Chondrocyte (in vitro differentiated cells): ENCODE results near the gene CENPX. TPM values are rescaled to one million over a fixed set of nuclear protein-coding genes. Genes with fewer than 3 reads are reported as not detected.

Source experiments
- DNase-seq: peaks from one replicate; pipeline ENCODE4 v3.0.0; 2021; ENCODE audit warnings: mixed read lengths, low spot score
- H3K27ac Mint-ChIP-seq: one replicate; pipeline ENCODE4 v1.8.0; 2021; ENCODE audit warnings: mild to moderate bottlenecking, moderate library complexity, mixed read lengths; ENCODE audit not compliant: unreplicated experiment
- H3K27me3 Mint-ChIP-seq: 2 replicates; pipeline ENCODE4 v1.8.0; 2021; ENCODE audit warnings: low read depth, mixed read lengths
- H3K36me3 Mint-ChIP-seq: 2 replicates; pipeline ENCODE4 v1.8.0; 2021; ENCODE audit warnings: low read depth, mixed read lengths
- H3K4me1 Mint-ChIP-seq: 2 replicates; pipeline ENCODE4 v1.8.0; 2021; ENCODE audit warnings: low read depth, mild to moderate bottlenecking, mixed read lengths
- H3K4me3 Mint-ChIP-seq: one replicate; pipeline ENCODE4 v1.8.0; 2021; ENCODE audit warnings: mild to moderate bottlenecking, moderate library complexity, mixed read lengths; ENCODE audit not compliant: unreplicated experiment
- H3K9me3 Mint-ChIP-seq: 2 replicates; pipeline ENCODE4 v1.8.0; 2021; ENCODE audit warnings: low read depth, mixed read lengths
- total RNA-seq: library from RNA; stranded (reverse); gene quantifications from 3 replicates; pipeline ENCODE4 v1.2.1, GENCODE V29; 2021
- TF ChIP-seq, protein P1 (sequence below): fragments of 200-600 bp; sonication (generic); IDR thresholded peaks from 2 replicates; pipeline ENCODE4 v1.5.0; 2021; ENCODE audit warnings: antibody characterized with exemption, mild to moderate bottlenecking, moderate library complexity

Gene CENPX
- total RNA-seq, 1 donor from 2014 or later, result 18.1 TPM

DNA sequence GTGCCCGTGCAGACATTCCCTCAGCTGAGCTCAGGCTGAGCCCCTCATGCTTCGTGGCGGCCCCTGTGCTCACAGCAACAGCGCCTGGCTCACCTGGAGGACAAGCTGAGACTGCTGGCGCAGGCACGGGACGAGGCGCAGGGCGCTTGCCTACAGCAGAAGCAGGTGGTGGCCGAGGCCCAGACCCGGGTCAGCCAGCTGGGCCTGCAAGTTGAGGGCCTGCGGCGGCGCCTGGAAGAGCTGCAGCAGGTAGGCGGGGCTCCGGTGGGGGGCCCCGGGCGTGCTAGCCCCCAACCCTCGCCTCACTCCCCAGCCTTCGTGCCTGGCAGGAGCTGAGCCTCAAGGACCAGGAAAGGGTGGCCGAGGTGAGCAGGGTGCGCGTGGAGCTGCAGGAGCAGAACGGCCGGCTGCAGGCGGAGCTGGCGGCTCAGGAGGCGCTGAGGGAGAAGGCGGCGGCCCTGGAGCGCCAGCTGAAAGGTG, 7.4 kb upstream of the CENPX start:
- TF ChIP-seq, protein P1, sequence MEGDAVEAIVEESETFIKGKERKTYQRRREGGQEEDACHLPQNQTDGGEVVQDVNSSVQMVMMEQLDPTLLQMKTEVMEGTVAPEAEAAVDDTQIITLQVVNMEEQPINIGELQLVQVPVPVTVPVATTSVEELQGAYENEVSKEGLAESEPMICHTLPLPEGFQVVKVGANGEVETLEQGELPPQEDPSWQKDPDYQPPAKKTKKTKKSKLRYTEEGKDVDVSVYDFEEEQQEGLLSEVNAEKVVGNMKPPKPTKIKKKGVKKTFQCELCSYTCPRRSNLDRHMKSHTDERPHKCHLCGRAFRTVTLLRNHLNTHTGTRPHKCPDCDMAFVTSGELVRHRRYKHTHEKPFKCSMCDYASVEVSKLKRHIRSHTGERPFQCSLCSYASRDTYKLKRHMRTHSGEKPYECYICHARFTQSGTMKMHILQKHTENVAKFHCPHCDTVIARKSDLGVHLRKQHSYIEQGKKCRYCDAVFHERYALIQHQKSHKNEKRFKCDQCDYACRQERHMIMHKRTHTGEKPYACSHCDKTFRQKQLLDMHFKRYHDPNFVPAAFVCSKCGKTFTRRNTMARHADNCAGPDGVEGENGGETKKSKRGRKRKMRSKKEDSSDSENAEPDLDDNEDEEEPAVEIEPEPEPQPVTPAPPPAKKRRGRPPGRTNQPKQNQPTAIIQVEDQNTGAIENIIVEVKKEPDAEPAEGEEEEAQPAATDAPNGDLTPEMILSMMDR, result no peak
- no peak for DNase-seq
- no peaks in the 10 kb centered on the region for H3K36me3 Mint-ChIP-seq
- no peak overlapping the region for H3K4me3 Mint-ChIP-seq
- no peaks in the 10 kb centered on the region for H3K9me3 Mint-ChIP-seq
- H3K4me1 Mint-ChIP-seq, result peaks cover 11% of the 10 kb centered on the region
- no peaks in the 10 kb centered on the region for H3K27me3 Mint-ChIP-seq
- no peak overlapping the region for H3K27ac Mint-ChIP-seq

DNA sequence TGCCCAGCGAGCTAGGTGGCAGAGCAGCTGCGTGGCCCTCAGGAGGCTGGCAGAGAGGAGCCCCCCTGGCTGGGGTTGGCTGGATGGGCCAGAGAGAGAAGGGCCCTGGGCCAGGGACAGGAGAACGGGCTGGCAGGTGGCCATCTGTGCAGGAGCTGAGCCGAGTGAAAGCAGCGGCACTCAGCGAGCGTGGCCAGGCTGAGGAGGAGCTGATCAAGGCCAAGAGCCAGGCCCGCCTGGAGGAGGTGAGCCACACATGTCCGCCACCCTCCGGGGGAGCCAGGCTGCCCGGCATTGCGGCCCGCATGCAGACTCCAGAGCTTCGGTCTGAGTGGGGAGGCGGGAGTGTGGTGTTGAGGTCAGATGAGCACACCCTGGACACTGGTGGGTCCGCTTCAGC, 6.7 kb upstream of the CENPX start:
- no peaks in the 10 kb centered on the region for H3K27me3 Mint-ChIP-seq
- no peak overlapping the region for H3K4me3 Mint-ChIP-seq
- no peak for DNase-seq
- peaks cover 11% of the 10 kb centered on the region for H3K4me1 Mint-ChIP-seq
- TF ChIP-seq, protein P1, result no peak
- no peak overlapping the region for H3K27ac Mint-ChIP-seq
- H3K36me3 Mint-ChIP-seq, result no peaks in the 10 kb centered on the region
- H3K9me3 Mint-ChIP-seq, result no peaks in the 10 kb centered on the region

DNA sequence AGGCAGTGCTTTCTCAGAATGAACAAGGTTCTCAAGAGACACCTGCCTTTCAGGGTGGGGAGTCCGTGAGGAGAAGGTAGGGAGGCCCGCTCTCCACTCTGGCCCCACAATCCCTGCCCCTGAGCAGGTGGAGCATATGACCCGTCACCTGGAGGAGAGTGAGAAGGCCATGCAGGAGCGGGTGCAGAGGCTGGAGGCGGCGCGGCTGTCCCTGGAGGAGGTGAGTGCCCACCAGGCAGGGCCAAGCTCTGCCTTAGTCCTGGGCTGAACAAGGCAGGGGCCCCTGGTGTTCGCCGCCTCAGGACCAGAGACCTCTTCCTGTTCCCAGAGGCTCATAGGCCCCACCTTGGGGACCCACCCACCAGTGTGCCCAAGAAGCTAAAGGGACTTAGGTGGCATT, 6.3 kb upstream of the CENPX start:
- TF ChIP-seq, protein P1, result no peak
- Mint-ChIP-seq H3K4me1 (peaks cover 14% of the 10 kb centered on the region), H3K27me3 (no peaks in the 10 kb centered on the region), H3K36me3 (no peaks in the 10 kb centered on the region), H3K27ac (no peak overlapping the region), H3K4me3 (no peak overlapping the region), H3K9me3 (no peaks in the 10 kb centered on the region)
- no peak for DNase-seq

DNA sequence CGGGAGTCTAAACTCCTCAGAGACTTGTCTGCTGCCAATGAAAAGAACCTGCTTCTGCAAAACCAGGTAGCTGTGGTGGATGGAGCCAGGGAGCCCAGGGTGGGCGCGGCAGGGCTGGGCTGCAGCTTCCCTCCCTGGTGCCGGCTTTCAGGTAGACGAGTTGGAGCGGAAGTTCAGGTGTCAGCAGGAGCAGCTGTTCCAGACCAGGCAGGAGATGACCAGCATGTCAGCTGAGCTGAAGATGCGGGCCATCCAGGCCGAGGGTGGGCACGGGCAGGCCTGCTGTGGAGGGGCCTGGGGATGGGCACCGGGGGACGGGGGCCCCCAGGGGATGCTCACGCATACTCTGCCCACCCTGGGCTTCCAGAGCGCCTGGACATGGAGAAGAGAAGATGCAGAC, 5.6 kb upstream of the CENPX start:
- no peaks in the 10 kb centered on the region for H3K9me3 Mint-ChIP-seq
- H3K4me1 Mint-ChIP-seq, result peaks cover 19% of the 10 kb centered on the region
- H3K4me3 Mint-ChIP-seq, result no peak overlapping the region
- DNase-seq, result no peak
- TF ChIP-seq, protein P1, result no peak
- H3K36me3 Mint-ChIP-seq, result no peaks in the 10 kb centered on the region
- no peaks in the 10 kb centered on the region for H3K27me3 Mint-ChIP-seq
- H3K27ac Mint-ChIP-seq, result no peak overlapping the region

DNA sequence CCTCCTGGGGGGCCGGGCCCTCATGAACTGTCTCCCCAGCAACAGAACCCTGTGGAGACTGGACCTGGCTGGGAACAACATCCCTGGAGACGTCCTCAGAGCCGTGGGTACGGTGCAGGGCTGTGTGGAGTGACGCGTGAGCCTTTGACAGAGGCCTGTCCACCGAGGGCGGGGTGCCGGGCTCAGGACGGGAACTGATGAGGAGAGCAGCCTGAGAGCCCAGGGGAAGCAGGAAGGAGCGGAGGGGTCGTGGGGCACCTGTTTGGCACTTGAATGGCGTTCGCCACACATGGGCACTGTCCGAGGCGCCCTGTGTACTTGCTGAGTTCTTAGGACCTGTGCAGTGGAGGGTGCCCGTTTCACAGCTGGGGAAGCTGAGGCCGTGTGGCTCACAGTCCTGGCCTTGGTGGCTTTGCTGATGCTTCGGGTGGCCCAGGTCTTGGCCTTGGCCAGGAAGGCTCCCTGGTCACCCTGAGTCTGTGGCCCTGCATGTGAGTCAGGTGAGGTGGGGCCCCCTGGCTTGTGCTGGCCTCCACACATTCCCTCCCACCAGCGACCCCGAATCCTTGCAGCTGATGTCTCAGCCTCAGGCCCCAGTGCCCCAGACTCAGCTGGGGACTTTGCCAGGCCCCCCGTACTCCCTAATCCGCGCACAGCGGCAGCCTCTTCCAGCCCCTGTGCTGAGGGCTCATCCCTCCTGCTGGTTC, 2.9 kb upstream of the CENPX start:
- Mint-ChIP-seq H3K4me1 (peaks cover 22% of the 10 kb centered on the region), H3K27me3 (no peaks in the 10 kb centered on the region), H3K9me3 (no peaks in the 10 kb centered on the region), H3K4me3 (no peak overlapping the region), H3K27ac (no peak overlapping the region), H3K36me3 (no peaks in the 10 kb centered on the region)
- TF ChIP-seq, protein P1, result no peak
- no peak for DNase-seq
